ENCODE results near the gene TACC2. TPM values are rescaled to one million over a fixed set of nuclear protein-coding genes. Genes with fewer than 3 reads are reported as not detected.
"Not testable (repeated sequence)": the region's sequence is repeated elsewhere in the genome, so short reads cannot be mapped to it uniquely, and the experiment has no call there.

Gene TACC2
- total RNA-seq, 1 donor from 2014 or later = 71.2 TPM

DNA sequence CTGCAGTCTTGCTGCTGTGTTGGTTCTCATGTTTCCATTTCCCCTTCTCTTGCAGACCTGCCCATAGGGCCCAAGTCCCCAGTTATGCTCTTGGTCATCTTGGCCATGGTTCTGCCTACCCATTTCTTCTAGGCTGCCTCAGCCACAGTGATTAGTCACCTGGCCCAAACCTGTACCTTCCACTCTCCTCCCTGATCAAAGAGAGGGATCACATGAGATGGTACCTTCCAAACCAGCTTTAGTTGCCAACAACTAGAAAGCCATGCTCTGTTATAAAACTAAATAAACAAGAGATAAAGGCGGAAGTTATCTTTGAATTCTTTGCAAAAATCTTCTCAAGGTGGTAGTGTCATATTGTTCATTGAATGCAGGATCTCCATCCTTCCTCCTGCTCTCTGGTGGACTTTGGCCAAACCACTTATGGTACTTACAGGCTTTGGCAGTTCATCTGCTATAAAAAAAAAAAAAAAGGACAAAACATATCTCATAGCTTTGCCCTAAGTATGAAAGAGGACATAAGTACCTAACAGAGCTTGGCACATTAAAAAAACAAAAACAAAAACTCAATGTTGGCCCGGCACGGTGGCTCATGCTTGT lies 25.8 kb downstream of the TACC2 start:
- no peak for DNase-seq (ENCODE audit: extremely low spot score, unreplicated experiment)
- H3K4me3 Mint-ChIP-seq = no peak overlapping the region
- TF ChIP-seq CTCF (conservative IDR thresholded peaks at IDR 0.05) = no peak
- H3K27me3 Mint-ChIP-seq = no peaks in the 10 kb centered on the region
- H3K9me3 Mint-ChIP-seq = no peaks in the 10 kb centered on the region
- H3K36me3 Mint-ChIP-seq = no peaks in the 10 kb centered on the region
- peak overlapping the region; percentile 80 for H3K27ac Mint-ChIP-seq
- H3K4me1 Mint-ChIP-seq (ENCODE audit: unreplicated experiment) = peaks cover 18% of the 10 kb centered on the region

- H3K27ac Mint-ChIP-seq = peak overlapping the region; percentile 95
- H3K27me3 Mint-ChIP-seq; DNase-seq (ENCODE audit: extremely low spot score, unreplicated experiment); H3K36me3 Mint-ChIP-seq; H3K9me3 Mint-ChIP-seq: not testable (repeated sequence)
- H3K4me1 Mint-ChIP-seq (ENCODE audit: unreplicated experiment) = peaks cover 35% of the 10 kb centered on the region
- H3K4me3 Mint-ChIP-seq = peak overlapping the region; percentile 63
Observed at GRCh38 chr10:122017926-122018325, 29.0 kb downstream of the TACC2 start.

DNA sequence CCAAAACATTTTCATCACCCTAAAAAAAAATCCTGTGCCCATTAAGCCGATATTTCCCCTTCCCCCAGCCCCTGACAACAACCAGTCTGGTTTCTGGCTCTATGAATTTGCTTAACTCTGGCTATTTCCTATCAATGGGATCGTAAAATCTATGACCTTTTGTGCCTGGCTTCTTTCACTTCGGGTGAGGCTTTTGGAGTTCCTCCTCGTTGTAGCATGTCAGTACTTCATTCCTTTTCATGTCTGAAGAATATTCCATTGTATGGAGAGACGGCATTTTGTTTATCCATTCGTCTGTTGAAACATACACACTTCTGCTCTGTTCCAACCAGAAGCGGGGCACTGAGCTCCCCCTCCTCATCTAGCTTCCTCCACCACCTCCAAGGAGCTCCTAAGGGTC lies 29.5 kb downstream of the TACC2 start:
- DNase-seq (ENCODE audit: extremely low spot score, unreplicated experiment) = no peak
- TF ChIP-seq CTCF (conservative IDR thresholded peaks at IDR 0.05) = no peak
- Mint-ChIP-seq H3K27ac (peak overlapping the region; percentile 95), H3K27me3 (no peaks in the 10 kb centered on the region), H3K4me1 (ENCODE audit: unreplicated experiment) (peaks cover 35% of the 10 kb centered on the region), H3K9me3 (no peaks in the 10 kb centered on the region), H3K36me3 (no peaks in the 10 kb centered on the region), H3K4me3 (peak overlapping the region; percentile 63)

- Mint-ChIP-seq H3K36me3 (no peaks in the 10 kb centered on the region), H3K4me1 (ENCODE audit: unreplicated experiment) (peaks cover 35% of the 10 kb centered on the region), H3K4me3 (peak overlapping the region; percentile 79), H3K27me3 (no peaks in the 10 kb centered on the region), H3K9me3 (no peaks in the 10 kb centered on the region), H3K27ac (peak overlapping the region; percentile 95)
- no peak for TF ChIP-seq CTCF (conservative IDR thresholded peaks at IDR 0.05)
- no peak for DNase-seq (ENCODE audit: extremely low spot score, unreplicated experiment)
Observed at GRCh38 chr10:122018951-122019413, 30.0 kb downstream of the TACC2 start.

- H3K4me3 Mint-ChIP-seq = peak overlapping the region; percentile 79
- DNase-seq (ENCODE audit: extremely low spot score, unreplicated experiment) = no peak
- H3K9me3 Mint-ChIP-seq = no peaks in the 10 kb centered on the region
- H3K4me1 Mint-ChIP-seq (ENCODE audit: unreplicated experiment) = peaks cover 35% of the 10 kb centered on the region
- TF ChIP-seq CTCF (conservative IDR thresholded peaks at IDR 0.05) = no peak
- H3K27ac Mint-ChIP-seq = peak overlapping the region; percentile 95
- H3K36me3 Mint-ChIP-seq = no peaks in the 10 kb centered on the region
- H3K27me3 Mint-ChIP-seq = no peaks in the 10 kb centered on the region
Observed at GRCh38 chr10:122019414-122019975, 30.5 kb downstream of the TACC2 start.

DNA sequence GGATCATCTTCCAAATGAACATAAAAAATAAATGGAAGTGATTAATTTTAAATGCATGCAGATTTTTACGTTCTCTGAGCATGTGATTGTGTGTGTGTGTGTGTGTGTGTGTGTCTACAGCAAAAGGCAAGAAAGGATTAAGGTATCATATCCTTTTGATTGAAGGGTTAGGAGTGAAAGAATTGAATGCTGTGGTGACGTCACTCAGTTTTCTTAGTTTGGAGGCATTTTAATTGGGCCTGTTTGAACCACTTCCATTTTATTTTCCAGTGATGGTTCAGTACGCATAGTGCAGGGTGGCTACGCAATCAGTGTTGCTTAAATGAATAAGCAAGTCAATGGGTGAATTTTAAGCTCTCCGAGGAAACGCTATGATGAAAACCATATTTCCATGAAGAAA lies 31.3 kb downstream of the TACC2 start:
- DNase-seq (ENCODE audit: extremely low spot score, unreplicated experiment) = no peak
- H3K27ac Mint-ChIP-seq = peak overlapping the region; percentile 95
- peak overlapping the region; percentile 79 for H3K4me3 Mint-ChIP-seq
- H3K4me1 Mint-ChIP-seq (ENCODE audit: unreplicated experiment) = peaks cover 35% of the 10 kb centered on the region
- no peaks in the 10 kb centered on the region for H3K36me3 Mint-ChIP-seq
- H3K27me3 Mint-ChIP-seq = no peaks in the 10 kb centered on the region
- no peaks in the 10 kb centered on the region for H3K9me3 Mint-ChIP-seq
- no peak for TF ChIP-seq CTCF (conservative IDR thresholded peaks at IDR 0.05)
